Activated CD8-positive, alpha-beta memory T cell treated with anti-CD3 and anti-CD28 coated beads for 1 hour (primary cell): ENCODE results near the gene MCOLN1.
"Not testable (repeated sequence)": the region's sequence is repeated elsewhere in the genome, so short reads cannot be mapped to it uniquely, and the experiment has no call there.

Experiments
- DNase-seq, 2 donors: peaks; one replicate each; pipeline ENCODE4 v3.0.0-alpha.2; 2020; ENCODE audit warnings: low read depth in 1 of 2; ENCODE audit errors: extremely low read depth in 1 of 2

MCOLN1 gene

DNA sequence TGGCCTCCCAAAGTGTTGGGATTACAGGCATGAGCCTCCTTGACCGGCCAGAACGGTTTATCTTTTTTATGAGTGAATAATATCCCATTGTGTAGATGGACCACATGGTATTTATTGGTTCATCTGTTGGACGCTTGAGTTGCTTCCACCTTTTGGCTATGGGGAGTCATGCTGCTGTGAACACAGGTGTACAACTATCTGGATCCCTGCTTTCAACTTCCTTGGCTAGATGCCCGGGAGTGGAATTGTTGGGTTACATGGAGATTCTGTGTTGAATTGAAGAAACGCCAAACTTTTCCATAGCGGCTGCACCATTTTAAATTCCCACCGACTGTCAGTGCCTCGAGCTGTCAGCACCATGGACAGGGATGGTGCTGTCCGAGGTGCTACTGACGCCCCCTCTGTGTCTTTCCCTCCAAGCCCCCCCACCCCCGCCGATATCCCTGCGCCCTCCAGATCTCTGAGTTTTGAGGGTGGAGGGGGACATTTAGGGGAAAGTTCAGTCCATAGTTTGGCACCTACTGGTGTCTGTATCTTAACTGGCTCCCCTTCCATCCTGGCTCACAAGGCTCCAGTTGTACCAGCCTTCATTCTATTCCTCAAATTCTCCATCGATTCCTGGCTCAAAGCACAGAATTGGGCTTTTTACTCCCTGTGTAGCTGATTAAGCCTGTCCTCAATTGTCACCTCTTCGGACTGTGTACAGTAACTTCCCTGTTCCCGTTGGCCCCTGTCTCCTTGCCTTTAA is 40.4 kb downstream of the MCOLN1 start:
- DNase-seq: no peak

DNA sequence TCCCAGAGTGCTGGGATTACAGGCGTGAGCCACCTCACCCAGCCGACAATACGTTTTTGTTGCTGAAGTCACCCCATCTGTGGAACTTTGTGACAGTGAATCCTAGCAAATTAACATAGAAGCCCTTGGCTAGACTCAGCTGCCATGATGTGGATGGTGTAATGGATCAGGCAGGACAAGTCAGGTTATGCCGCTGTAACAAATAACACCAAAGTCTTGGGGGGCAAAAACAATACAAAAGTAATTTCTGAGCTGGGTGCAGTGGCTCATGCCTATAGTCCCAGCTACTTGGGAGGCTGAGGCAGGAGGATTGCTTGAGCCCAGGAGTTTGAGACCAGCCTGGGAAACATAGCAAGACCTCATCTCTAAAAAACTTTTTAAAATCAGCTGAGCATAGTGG is 42.4 kb downstream of the MCOLN1 start:
- no peak for DNase-seq

DNA sequence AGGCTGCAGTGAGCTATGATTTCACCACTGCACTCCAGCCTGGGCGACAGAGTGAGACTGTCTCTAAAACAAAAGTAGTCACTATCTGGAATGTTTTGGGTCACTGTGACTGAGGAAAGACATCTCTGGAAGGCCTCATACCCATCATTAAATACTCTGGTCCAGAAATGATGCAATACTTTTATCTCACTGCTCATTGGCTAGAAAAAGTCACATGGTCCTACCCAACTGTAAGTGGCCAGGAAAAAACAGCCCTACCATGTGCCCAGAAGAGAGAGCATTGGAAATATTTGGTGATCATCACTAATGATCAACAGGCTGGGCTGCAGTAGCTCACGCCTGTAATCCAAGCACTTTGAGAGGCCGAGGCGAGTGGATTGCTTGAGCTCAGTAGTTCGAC is 42.9 kb downstream of the MCOLN1 start:
- DNase-seq: no peak

DNA sequence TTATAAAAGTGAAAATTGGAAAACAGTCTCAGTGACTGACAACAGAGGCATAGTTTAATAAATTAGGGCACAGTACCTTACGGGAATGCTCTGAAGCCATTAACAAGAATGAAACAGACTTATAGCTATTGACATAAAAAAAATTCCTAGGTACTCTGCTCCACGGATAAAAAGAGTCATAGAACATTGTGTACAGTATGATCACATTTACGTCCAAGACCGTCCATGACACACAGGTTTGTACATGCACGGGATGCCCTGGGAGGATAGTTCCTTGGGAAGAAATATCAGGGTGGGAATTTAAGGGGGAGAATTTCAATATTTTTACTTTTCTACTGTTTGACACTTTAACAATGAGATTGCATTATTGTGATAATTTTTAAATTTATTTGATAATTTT is 48.3 kb downstream of the MCOLN1 start:
- no peak for DNase-seq

DNA sequence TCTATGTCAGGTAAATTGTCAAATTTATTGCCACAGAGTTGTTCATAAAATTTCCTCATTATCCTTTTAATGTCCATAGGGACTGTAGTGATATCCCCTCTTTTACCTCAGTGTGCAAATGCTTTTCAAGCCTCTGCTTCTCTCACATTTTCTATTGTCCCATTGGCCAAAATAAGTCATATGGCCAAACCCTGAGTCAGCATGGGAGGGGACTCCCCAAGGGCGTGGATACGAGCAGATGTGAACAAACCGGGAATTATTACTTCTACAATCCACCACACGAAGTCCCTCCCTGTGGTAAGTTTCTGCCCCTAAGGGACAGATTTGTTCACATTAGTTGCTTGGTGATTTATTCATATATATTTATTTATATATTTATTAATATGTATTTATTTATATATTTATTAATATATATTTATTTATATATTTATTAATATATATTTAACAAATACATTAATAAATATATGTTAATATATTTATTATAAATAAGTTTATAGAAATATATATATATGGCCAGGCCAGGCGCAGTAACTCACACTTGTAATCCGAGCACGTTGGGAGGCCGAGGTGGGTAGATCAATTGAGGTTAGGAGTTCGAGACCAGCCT is 53.1 kb downstream of the MCOLN1 start:
- DNase-seq: no peak

DNA sequence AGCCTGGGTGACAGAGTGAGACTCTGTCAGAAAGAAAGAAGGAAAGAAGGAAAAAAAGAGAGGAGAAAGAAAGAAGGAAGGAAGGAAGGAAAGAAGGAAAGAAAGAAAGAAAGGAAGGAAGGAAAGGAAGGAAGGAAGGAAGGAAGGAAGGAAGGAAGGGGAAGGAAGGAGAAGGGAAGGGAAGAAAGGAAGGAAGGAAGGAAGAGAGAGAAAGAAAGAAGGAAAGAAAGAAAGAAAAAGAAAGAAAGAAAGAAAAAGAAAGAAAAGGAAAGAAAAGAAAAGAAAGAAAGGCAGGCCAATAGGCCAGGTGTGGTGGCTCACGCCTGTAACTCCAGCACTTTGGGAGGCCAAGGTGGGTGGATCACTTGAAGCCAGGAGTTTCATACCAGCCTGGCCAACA is 55.0 kb downstream of the MCOLN1 start:
- not testable (repeated sequence) for DNase-seq

DNA sequence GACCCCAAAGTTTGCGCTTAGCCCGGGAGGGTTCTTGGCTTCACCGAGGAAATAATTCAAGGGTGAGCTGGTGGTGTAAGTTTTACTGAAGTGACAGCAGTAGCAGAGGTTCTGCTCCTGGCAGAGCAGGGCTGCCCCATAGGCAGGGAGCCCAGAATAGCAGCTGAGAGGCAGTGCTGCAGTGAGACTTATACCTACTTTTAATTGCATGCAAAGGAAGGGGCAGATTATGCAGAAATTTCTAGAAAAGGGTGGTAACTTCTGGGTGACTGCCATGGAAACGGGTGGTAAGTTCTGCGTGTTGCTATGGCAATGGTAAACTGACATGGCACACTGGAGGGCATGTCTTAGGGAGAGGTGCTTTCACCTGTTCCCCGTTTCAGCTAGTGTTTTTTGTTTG is 55.7 kb downstream of the MCOLN1 start:
- DNase-seq: no peak

DNA sequence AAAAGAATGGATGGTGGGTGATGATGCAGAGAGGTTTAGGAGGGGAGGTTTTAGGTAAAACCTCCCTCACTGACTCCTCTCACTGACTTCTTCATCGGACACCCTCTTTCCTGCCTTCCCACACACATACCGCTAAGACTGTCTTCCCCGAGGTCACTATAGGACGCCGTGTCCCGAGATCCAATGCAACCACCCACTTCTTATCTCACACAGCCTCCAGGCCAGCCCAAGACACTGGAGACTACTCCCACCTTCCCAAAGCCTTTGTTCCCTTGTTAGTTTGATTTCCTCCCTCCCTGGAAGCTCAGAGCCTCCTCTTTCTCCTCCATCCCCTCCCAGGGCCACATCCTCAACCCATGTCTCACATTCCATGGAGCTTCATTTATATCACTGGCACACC is 56.8 kb downstream of the MCOLN1 start:
- no peak for DNase-seq

DNA sequence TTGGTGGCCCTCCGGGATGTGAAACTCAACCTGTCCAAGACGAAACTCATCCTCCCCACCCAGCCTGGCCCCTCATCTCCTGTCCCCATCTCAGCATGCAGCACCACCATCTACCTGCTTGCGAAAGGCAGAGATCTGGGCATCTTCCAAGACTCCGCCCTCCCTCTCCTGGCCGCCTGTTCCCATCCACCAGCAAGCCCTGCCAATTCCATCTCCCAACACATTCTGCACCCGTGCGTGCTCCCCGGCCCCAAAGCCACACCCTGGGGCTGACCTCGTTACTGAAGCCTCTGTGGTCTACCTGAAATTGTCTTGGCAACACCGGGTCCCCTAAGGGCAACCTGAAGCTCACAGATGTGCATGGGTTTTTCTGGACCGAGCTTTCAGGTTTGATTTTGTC is 60.0 kb downstream of the MCOLN1 start:
- no peak for DNase-seq
